Measurements from ENCODE around the gene FAM216B.
"Not testable (repeated sequence)": the region's sequence is repeated elsewhere in the genome, so short reads cannot be mapped to it uniquely, and the experiment has no call there.

FAM216B gene

GRCh38 chr13:42788601-42789000, 7.2 kb downstream of the FAM216B start:
- no peak for DNase-seq

GRCh38 chr13:42792154-42792553, 10.8 kb downstream of the FAM216B start:
- DNase-seq: no peak

- no peak for DNase-seq
Measured at GRCh38 chr13:42794577-42795275, 13.3 kb downstream of the FAM216B start.

GRCh38 chr13:42795666-42796065, 14.3 kb downstream of the FAM216B start:
- DNase-seq: no peak

GRCh38 chr13:42796747-42797356, 15.5 kb downstream of the FAM216B start:
- DNase-seq: no peak

GRCh38 chr13:42798118-42798517, 16.7 kb downstream of the FAM216B start:
- DNase-seq: no peak

GRCh38 chr13:42800109-42800643, 18.8 kb downstream of the FAM216B start:
- no peak for DNase-seq

GRCh38 chr13:42803563-42804204, 22.3 kb downstream of the FAM216B start:
- no peak for DNase-seq

GRCh38 chr13:42804244-42804874, 23.0 kb downstream of the FAM216B start:
- DNase-seq: no peak

- DNase-seq: no peak
Measured at GRCh38 chr13:42807241-42807640, 25.9 kb downstream of the FAM216B start.

GRCh38 chr13:42807866-42808265, 26.5 kb downstream of the FAM216B start:
- no peak for DNase-seq

GRCh38 chr13:42808341-42808940, 27.1 kb downstream of the FAM216B start:
- DNase-seq: no peak

GRCh38 chr13:42812316-42812715, 30.9 kb downstream of the FAM216B start:
- no peak for DNase-seq

GRCh38 chr13:42814868-42815267, 33.5 kb downstream of the FAM216B start:
- DNase-seq: no peak

GRCh38 chr13:42815681-42816080, 34.3 kb downstream of the FAM216B start:
- DNase-seq: no peak

GRCh38 chr13:42816538-42816937, 35.2 kb downstream of the FAM216B start:
- DNase-seq: no peak

GRCh38 chr13:42819687-42820086, 38.3 kb downstream of the FAM216B start:
- not testable (repeated sequence) for DNase-seq

- DNase-seq: no peak
Measured at GRCh38 chr13:42820451-42820850, 39.1 kb downstream of the FAM216B start.

GRCh38 chr13:42821437-42821836, 40.1 kb downstream of the FAM216B start:
- no peak for DNase-seq

- no peak for DNase-seq
Measured at GRCh38 chr13:42832341-42833096, 51.1 kb downstream of the FAM216B start.

GRCh38 chr13:42834946-42835345, 53.6 kb downstream of the FAM216B start:
- no peak for DNase-seq
